Heart left ventricle (tissue), 13 donors: ENCODE data around the gene NUDT1.

Experiments used
- POLR2A ChIP-seq, 2 donors: fragments of 450-650 bp; IDR thresholded peaks; one replicate each; pipeline ENCODE4 v1.6.1; 2017; ENCODE audit warnings: antibody characterized with exemption in 2 of 2, mild to moderate bottlenecking in 2 of 2, moderate library complexity in 2 of 2
- TF ChIP-seq, protein P1 (sequence below), 12 donors: fragments of 200-600 bp; sonication (generic) in 4 of 12; IDR thresholded peaks; one replicate each; pipeline versions ENCODE4 v1.5.0 to v1.8.0; 2018 to 2022; ENCODE audit warnings: antibody characterized with exemption in 12 of 12, mild to moderate bottlenecking in 5 of 12
- donor health status: ischemic (EF 13 %, LVEDD 7.1; RV severe dilation, severe dysfunction).
- donor health status: DM: no; HTN: yes; CAD: no.
- donor health status: DM: no; HTN: no; CAD: no.
- donor health status: ischemic (EF 25% LVEDD 6.9; RV normal size, moderate dysfunction).
- donor health status: ischemic (EF 25% LVEDD 5.7; RV mildly dilated, moderate dysfunction).
- donor health status: ischemic (EF 35%, LVEDD 5.7; RV mildly dilated, moderate dysfunction).
- donor health status: nonischemic (EF 11% LVEDD 7.7; RV severe dilation, severe dysfunction).
- donor health status: DM: yes; HTN: yes; CAD: no.
- donor health status: PGD.
- donor health status: ischemic (EF 29% LVEDD 5.4; RV normal size, mild dysfunction).
- donor health status: nonischemic (EF 23%, LVEDD 6.1; RV moderate dilation, normal function).

DNA sequence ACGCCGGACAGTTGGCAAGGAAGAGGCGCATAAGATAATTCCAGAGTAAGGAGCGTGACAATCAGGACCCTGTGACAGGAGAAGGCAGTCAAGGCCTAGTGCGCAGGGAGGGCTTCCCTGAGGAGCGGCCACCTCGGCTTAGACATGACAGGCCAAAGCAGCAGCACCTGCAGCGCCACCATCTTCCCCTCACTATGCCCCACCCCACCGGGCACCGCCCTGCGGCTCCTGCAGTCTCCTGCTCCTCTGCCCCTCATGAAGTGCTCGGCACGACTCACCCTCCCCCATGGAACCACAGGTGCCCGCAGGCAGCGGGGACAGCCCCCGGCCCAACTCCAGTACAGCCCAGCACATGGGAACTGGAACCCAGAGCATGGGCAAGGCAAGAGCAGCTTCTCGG is 21.1 kb upstream of the NUDT1 start:
- TF ChIP-seq, protein P1, sequence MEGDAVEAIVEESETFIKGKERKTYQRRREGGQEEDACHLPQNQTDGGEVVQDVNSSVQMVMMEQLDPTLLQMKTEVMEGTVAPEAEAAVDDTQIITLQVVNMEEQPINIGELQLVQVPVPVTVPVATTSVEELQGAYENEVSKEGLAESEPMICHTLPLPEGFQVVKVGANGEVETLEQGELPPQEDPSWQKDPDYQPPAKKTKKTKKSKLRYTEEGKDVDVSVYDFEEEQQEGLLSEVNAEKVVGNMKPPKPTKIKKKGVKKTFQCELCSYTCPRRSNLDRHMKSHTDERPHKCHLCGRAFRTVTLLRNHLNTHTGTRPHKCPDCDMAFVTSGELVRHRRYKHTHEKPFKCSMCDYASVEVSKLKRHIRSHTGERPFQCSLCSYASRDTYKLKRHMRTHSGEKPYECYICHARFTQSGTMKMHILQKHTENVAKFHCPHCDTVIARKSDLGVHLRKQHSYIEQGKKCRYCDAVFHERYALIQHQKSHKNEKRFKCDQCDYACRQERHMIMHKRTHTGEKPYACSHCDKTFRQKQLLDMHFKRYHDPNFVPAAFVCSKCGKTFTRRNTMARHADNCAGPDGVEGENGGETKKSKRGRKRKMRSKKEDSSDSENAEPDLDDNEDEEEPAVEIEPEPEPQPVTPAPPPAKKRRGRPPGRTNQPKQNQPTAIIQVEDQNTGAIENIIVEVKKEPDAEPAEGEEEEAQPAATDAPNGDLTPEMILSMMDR (IDR thresholded peaks at IDR 0.05), result no peak
- no peak for TF ChIP-seq POLR2A (IDR thresholded peaks at IDR 0.05)
